Mesenchymal stem cell (in vitro differentiated cells and primary cell): Measurements from ENCODE around the gene BAZ2B.

Source experiments
- DNase-seq: peaks from one replicate; pipeline ENCODE4 v3.0.0-alpha.2; 2013
- H2AFZ ChIP-seq: one replicate; pipeline ENCODE4 v1.6.1; 2013; ENCODE audit warnings: low read depth, mild to moderate bottlenecking, control low read depth, inconsistent platforms, low read length, moderate library complexity
- H2AK5ac ChIP-seq: 2 replicates; pipeline ENCODE4 v1.6.1; 2013; ENCODE audit warnings: low read length, moderate library complexity, mild to moderate bottlenecking, inconsistent platforms; ENCODE audit not compliant: severe bottlenecking
- H2BK120ac ChIP-seq: one replicate; pipeline ENCODE4 v1.6.1; 2013; ENCODE audit warnings: low read depth, mild to moderate bottlenecking, inconsistent platforms, low read length, moderate library complexity
- H2BK12ac ChIP-seq, 2 experiments: one replicate each; pipeline ENCODE4 v1.6.1; 2013; ENCODE audit warnings: inconsistent platforms in 2 of 2, low read length in 2 of 2, mild to moderate bottlenecking in 2 of 2, moderate library complexity in 2 of 2, control low read depth in 1 of 2
- H2BK15ac ChIP-seq: one replicate; pipeline ENCODE4 v1.6.1; 2013; ENCODE audit warnings: mild to moderate bottlenecking, low read depth, inconsistent platforms; ENCODE audit not compliant: poor library complexity, severe bottlenecking
- H2BK5ac ChIP-seq: 2 replicates; pipeline ENCODE4 v1.6.1; 2013; ENCODE audit warnings: low read depth, mild to moderate bottlenecking, low read length, control low read depth, inconsistent platforms; ENCODE audit not compliant: poor library complexity, severe bottlenecking
- H3K14ac ChIP-seq, 2 experiments: one replicate each; pipeline ENCODE4 v1.6.1; 2013; ENCODE audit warnings: inconsistent platforms in 2 of 2, low read length in 2 of 2, control low read depth in 1 of 2, mild to moderate bottlenecking in 1 of 2, moderate library complexity in 1 of 2
- H3K18ac ChIP-seq, 2 experiments: one replicate each; pipeline ENCODE4 v1.6.1; 2013; ENCODE audit warnings: inconsistent platforms in 2 of 2, low read length in 2 of 2, control low read depth in 1 of 2, low read depth in 1 of 2, mild to moderate bottlenecking in 1 of 2
- H3K23ac ChIP-seq, 2 experiments: one replicate each; pipeline ENCODE4 v1.6.1; 2013; ENCODE audit warnings: inconsistent platforms in 2 of 2, low read length in 2 of 2, mild to moderate bottlenecking in 2 of 2, moderate library complexity in 2 of 2, control low read depth in 1 of 2
- H3K27ac ChIP-seq: 2 replicates; pipeline ENCODE4 v1.5.1; 2013; ENCODE audit warnings: mild to moderate bottlenecking, moderate library complexity, low read length, control low read depth, inconsistent platforms; ENCODE audit not compliant: poor library complexity, severe bottlenecking
- H3K27me3 ChIP-seq, 2 experiments: 2 replicates each; pipeline versions ENCODE4 v1.6.1 to v1.7.0; 2013; ENCODE audit warnings: low read length in 2 of 2, mild to moderate bottlenecking in 2 of 2, moderate library complexity in 2 of 2, control low read depth in 1 of 2, inconsistent platforms in 1 of 2; ENCODE audit not compliant: control insufficient read depth in 1 of 2, insufficient read depth in 1 of 2
- H3K36me3 ChIP-seq, 2 experiments: 2 replicates each; pipeline versions ENCODE4 v1.6.1 to v1.7.0; 2013; ENCODE audit warnings: low read length in 2 of 2, control low read depth in 1 of 2, inconsistent platforms in 1 of 2, low read depth in 1 of 2, mild to moderate bottlenecking in 1 of 2; ENCODE audit not compliant: insufficient read depth in 2 of 2, control insufficient read depth in 1 of 2
- H3K4ac ChIP-seq, 2 experiments: one replicate each; pipeline ENCODE4 v1.6.1; 2013; ENCODE audit warnings: inconsistent platforms in 2 of 2, low read length in 2 of 2, mild to moderate bottlenecking in 2 of 2, moderate library complexity in 2 of 2, control low read depth in 1 of 2, low read depth in 1 of 2
- H3K4me1 ChIP-seq: 2 replicates; pipeline ENCODE4 v1.6.1; 2013; ENCODE audit warnings: low read depth, low read length, control low read depth; ENCODE audit not compliant: control insufficient read depth, insufficient read depth
- H3K4me2 ChIP-seq: 2 replicates; pipeline ENCODE4 v1.6.1; 2013; ENCODE audit warnings: low read length, mild to moderate bottlenecking, inconsistent platforms; ENCODE audit not compliant: poor library complexity, severe bottlenecking
- H3K4me3 ChIP-seq, 2 experiments: 2 replicates each; pipeline versions ENCODE4 v1.5.1 to v1.7.0; 2013; ENCODE audit warnings: low read length in 2 of 2, mild to moderate bottlenecking in 2 of 2, control low read depth in 1 of 2, low read depth in 1 of 2; ENCODE audit not compliant: insufficient read depth in 1 of 2
- H3K79me1 ChIP-seq: replicated peaks from 2 replicates; pipeline ENCODE4 v1.6.1; 2013; ENCODE audit warnings: mild to moderate bottlenecking, control low read depth, low read length, inconsistent platforms; ENCODE audit not compliant: poor library complexity, severe bottlenecking
- H3K9ac ChIP-seq: 2 replicates; pipeline ENCODE4 v1.7.0; 2013; ENCODE audit warnings: mild to moderate bottlenecking, low read length, moderate library complexity
- H3K9me3 ChIP-seq: 2 replicates; pipeline ENCODE4 v1.7.0; 2013; ENCODE audit warnings: mild to moderate bottlenecking, low read length; ENCODE audit not compliant: control insufficient read depth
- H4K8ac ChIP-seq: one replicate; pipeline ENCODE4 v1.6.1; 2013; ENCODE audit warnings: inconsistent platforms, mild to moderate bottlenecking, low read length, moderate library complexity
- H4K91ac ChIP-seq: one replicate; pipeline ENCODE4 v1.6.1; 2013; ENCODE audit warnings: mild to moderate bottlenecking, low read length, inconsistent platforms
- WGBS: methylation state at CpG from one replicate; pipeline ENCODE4 v1.1.7; 2013; ENCODE audit warnings: mixed read lengths; 5-methylcytosine and 5-hydroxymethylcytosine counted together

BAZ2B gene

GRCh38 chr2:159349674-159350299 lies 266.6 kb downstream of the BAZ2B start:
- no peak overlapping the region for H2BK120ac ChIP-seq
- no peaks in the 10 kb centered on the region for H3K4me1 ChIP-seq
- H3K79me1 ChIP-seq = peaks cover 9% of the 10 kb centered on the region
- no peak overlapping the region for H4K8ac ChIP-seq
- H2AK5ac ChIP-seq = no peak overlapping the region
- H3K4me2 ChIP-seq = no peak overlapping the region
- no peak overlapping the region for H4K91ac ChIP-seq
- no peak overlapping the region for H2AFZ ChIP-seq
- H3K4ac ChIP-seq = no peak overlapping the region
- H3K36me3 ChIP-seq = peaks cover 12 to 50% of the 10 kb centered on the region in 2 experiments
- no peak overlapping the region for H3K27ac ChIP-seq
- no peak overlapping the region for H3K9ac ChIP-seq
- H3K27me3 ChIP-seq = no peaks in the 10 kb centered on the region
- H2BK12ac ChIP-seq = no peak overlapping the region
- DNase-seq = no peak
- H2BK15ac ChIP-seq = no peak overlapping the region
- H3K18ac ChIP-seq = no peak overlapping the region
- H3K9me3 ChIP-seq = no peaks in the 10 kb centered on the region
- H3K4me3 ChIP-seq = no peak overlapping the region
- no peak overlapping the region for H3K14ac ChIP-seq
- no peak overlapping the region for H2BK5ac ChIP-seq
- no peak overlapping the region for H3K23ac ChIP-seq
- 90% methylated on average over 6 of the region's 6 CpGs for WGBS

GRCh38 chr2:159326569-159327255 lies 289.6 kb downstream of the BAZ2B start:
- H3K4me1 ChIP-seq = no peaks in the 10 kb centered on the region
- no peak overlapping the region for H3K4me3 ChIP-seq
- H2AK5ac ChIP-seq = no peak overlapping the region
- no peaks in the 10 kb centered on the region for H3K9me3 ChIP-seq
- no peak overlapping the region for H2BK12ac ChIP-seq
- WGBS = 88% methylated on average over 1 of the region's 5 CpGs
- H2BK15ac ChIP-seq = no peak overlapping the region
- H2BK5ac ChIP-seq = no peak overlapping the region
- peak; percentile 46 for DNase-seq
- no peak overlapping the region for H4K91ac ChIP-seq
- H3K36me3 ChIP-seq = peaks cover 11 to 58% of the 10 kb centered on the region in 2 experiments
- H3K79me1 ChIP-seq = peaks cover 3% of the 10 kb centered on the region
- no peak overlapping the region for H3K27ac ChIP-seq
- H4K8ac ChIP-seq = no peak overlapping the region
- H3K23ac ChIP-seq = no peak overlapping the region
- no peaks in the 10 kb centered on the region for H3K27me3 ChIP-seq
- no peak overlapping the region for H2AFZ ChIP-seq
- H3K4ac ChIP-seq = no peak overlapping the region
- H3K9ac ChIP-seq = peak overlapping the region; percentile 31
- no peak overlapping the region for H3K4me2 ChIP-seq
- H2BK120ac ChIP-seq = no peak overlapping the region
- H3K14ac ChIP-seq = no peak overlapping the region
- H3K18ac ChIP-seq = no peak overlapping the region

- no peak overlapping the region for H3K4me2 ChIP-seq
- no peak overlapping the region for H2AFZ ChIP-seq
- no peak overlapping the region for H2BK5ac ChIP-seq
- no peak overlapping the region for H4K8ac ChIP-seq
- H3K36me3 ChIP-seq = peaks cover 4 to 51% of the 10 kb centered on the region in 2 experiments
- no peak overlapping the region for H3K14ac ChIP-seq
- H2BK12ac ChIP-seq = no peak overlapping the region
- H3K27ac ChIP-seq = no peak overlapping the region
- H3K4ac ChIP-seq = no peak overlapping the region
- no peaks in the 10 kb centered on the region for H3K4me1 ChIP-seq
- no peak overlapping the region for H3K23ac ChIP-seq
- H2AK5ac ChIP-seq = no peak overlapping the region
- no peak overlapping the region for H3K9ac ChIP-seq
- no peaks in the 10 kb centered on the region for H3K79me1 ChIP-seq
- no peak overlapping the region for H4K91ac ChIP-seq
- no peak overlapping the region for H2BK120ac ChIP-seq
- no peak overlapping the region for H3K4me3 ChIP-seq
- no peaks in the 10 kb centered on the region for H3K27me3 ChIP-seq
- no peak for DNase-seq
- no peak overlapping the region for H2BK15ac ChIP-seq
- no peaks in the 10 kb centered on the region for H3K9me3 ChIP-seq
- no peak overlapping the region for H3K18ac ChIP-seq
Observed at GRCh38 chr2:159322419-159322818, 293.9 kb downstream of the BAZ2B start.

- Histone ChIP-seq H3K4ac (no peak overlapping the region), H4K91ac (no peak overlapping the region), H2AK5ac (no peak overlapping the region), H2AFZ (no peak overlapping the region), H2BK15ac (no peak overlapping the region), H3K23ac (no peak overlapping the region), H3K27me3 (no peaks in the 10 kb centered on the region), H3K14ac (no peak overlapping the region), H3K36me3 (peaks cover 2 to 49% of the 10 kb centered on the region in 2 experiments), H3K9ac (no peak overlapping the region), H3K18ac (no peak overlapping the region), H3K79me1 (no peaks in the 10 kb centered on the region), H3K4me2 (no peak overlapping the region), H2BK120ac (no peak overlapping the region), H3K4me3 (no peak overlapping the region), H3K9me3 (no peaks in the 10 kb centered on the region), H2BK5ac (no peak overlapping the region), H3K4me1 (no peaks in the 10 kb centered on the region), H3K27ac (no peak overlapping the region), H4K8ac (no peak overlapping the region), H2BK12ac (no peak overlapping the region)
- no peak for DNase-seq
- WGBS = 88% methylated on average over 2 of the region's 3 CpGs
Observed at GRCh38 chr2:159317392-159318088, 298.8 kb downstream of the BAZ2B start.
